ENCODE measurements around the gene CERS3.

The CERS3 gene

DNA sequence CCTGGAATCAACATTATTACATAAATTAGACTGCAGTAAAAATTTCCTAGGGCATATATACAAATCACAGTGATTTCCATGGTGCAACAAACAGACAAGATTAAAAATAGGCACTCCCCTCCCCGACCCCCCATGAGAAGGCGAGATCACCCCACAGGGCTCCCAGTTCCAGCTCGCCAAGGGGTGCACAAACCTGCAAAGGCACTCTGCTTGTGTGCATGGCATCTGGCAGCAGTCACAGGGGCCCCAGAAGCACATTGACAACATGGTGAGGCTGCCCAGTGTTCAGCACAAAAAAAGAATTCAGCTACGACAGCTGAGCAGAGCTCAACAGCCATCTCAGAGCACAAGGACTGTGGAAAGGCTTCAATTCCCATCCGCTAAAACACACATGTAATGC lies 19.2 kb upstream of the CERS3 start:
- Histone ChIP-seq H3K9ac (ENCODE audit: low read depth, low read length) (no peak overlapping the region), H3K9me3 (ENCODE audit: insufficient read depth, low read length, severe bottlenecking) (no peaks in the 10 kb centered on the region), H4K20me1 (ENCODE audit: insufficient read depth, low read length) (no peaks in the 10 kb centered on the region), H3K4me2 (ENCODE audit: insufficient read depth, low read length) (no peak overlapping the region), H2AFZ (ENCODE audit: low read depth, low read length) (no peak overlapping the region), H3K4me3 (ENCODE audit: low read depth in 1 of 2, low read length in 2 of 2) (no peak overlapping the region), H3K36me3 (ENCODE audit: insufficient read depth, low read length) (no peaks in the 10 kb centered on the region; the same call in 1 of the 2 replicates), H3K79me2 (ENCODE audit: insufficient read depth, low read length) (no peaks in the 10 kb centered on the region), H3K27me3 (ENCODE audit: insufficient read depth, low read length, poor library complexity) (no peaks in the 10 kb centered on the region), H3K4me1 (ENCODE audit: insufficient read depth, low read length) (no peaks in the 10 kb centered on the region), H3K27ac (ENCODE audit: low read length) (no peak overlapping the region)
- no peak for ATAC-seq (ENCODE audit: insufficient read depth, low read depth)
- DNase-seq, result no peak
- TF ChIP-seq EZH2 (IDR thresholded peaks at IDR 0.05; ENCODE audit: borderline replicate concordance, low read depth, low read length, severe bottlenecking), result no peak
- TF ChIP-seq, protein P1, sequence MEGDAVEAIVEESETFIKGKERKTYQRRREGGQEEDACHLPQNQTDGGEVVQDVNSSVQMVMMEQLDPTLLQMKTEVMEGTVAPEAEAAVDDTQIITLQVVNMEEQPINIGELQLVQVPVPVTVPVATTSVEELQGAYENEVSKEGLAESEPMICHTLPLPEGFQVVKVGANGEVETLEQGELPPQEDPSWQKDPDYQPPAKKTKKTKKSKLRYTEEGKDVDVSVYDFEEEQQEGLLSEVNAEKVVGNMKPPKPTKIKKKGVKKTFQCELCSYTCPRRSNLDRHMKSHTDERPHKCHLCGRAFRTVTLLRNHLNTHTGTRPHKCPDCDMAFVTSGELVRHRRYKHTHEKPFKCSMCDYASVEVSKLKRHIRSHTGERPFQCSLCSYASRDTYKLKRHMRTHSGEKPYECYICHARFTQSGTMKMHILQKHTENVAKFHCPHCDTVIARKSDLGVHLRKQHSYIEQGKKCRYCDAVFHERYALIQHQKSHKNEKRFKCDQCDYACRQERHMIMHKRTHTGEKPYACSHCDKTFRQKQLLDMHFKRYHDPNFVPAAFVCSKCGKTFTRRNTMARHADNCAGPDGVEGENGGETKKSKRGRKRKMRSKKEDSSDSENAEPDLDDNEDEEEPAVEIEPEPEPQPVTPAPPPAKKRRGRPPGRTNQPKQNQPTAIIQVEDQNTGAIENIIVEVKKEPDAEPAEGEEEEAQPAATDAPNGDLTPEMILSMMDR (IDR thresholded peaks at IDR 0.05; ENCODE audit: borderline replicate concordance, extremely low read depth, low read length, poor library complexity, severe bottlenecking), result no peak

DNA sequence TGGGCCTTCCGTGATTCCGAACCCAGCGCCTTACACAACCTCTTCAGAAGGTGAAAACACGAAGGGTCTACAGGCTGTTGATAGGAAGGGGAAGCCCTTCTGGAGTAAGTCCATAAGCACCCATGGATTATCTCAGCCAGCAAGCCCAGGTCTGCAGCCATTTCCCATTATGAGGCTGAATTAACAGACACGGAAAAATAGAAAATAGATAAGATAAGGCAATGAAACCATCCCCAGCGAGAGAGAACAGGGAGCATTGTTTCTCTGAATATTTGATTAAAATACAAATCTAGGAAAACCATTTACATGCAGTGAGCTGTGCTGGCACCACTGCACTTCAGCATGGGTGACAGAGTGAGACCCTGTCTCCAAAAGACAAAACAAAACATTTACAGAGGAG lies 16.2 kb upstream of the CERS3 start:
- Histone ChIP-seq H3K36me3 (ENCODE audit: insufficient read depth, low read length) (no peaks in the 10 kb centered on the region), H3K27me3 (ENCODE audit: insufficient read depth, low read length, poor library complexity) (no peaks in the 10 kb centered on the region), H3K27ac (ENCODE audit: low read length) (no peak overlapping the region), H3K79me2 (ENCODE audit: insufficient read depth, low read length) (no peaks in the 10 kb centered on the region), H3K4me3 (ENCODE audit: low read depth in 1 of 2, low read length in 2 of 2) (no peak overlapping the region), H3K9ac (ENCODE audit: low read depth, low read length) (no peak overlapping the region), H2AFZ (ENCODE audit: low read depth, low read length) (no peak overlapping the region), H3K9me3 (ENCODE audit: insufficient read depth, low read length, severe bottlenecking) (no peaks in the 10 kb centered on the region), H4K20me1 (ENCODE audit: insufficient read depth, low read length) (no peaks in the 10 kb centered on the region), H3K4me2 (ENCODE audit: insufficient read depth, low read length) (no peak overlapping the region), H3K4me1 (ENCODE audit: insufficient read depth, low read length) (no peaks in the 10 kb centered on the region)
- TF ChIP-seq, protein P1 (IDR thresholded peaks at IDR 0.05; ENCODE audit: borderline replicate concordance, extremely low read depth, low read length, poor library complexity, severe bottlenecking), result no peak
- no peak for TF ChIP-seq EZH2 (IDR thresholded peaks at IDR 0.05; ENCODE audit: borderline replicate concordance, low read depth, low read length, severe bottlenecking)
- DNase-seq (no peak), ATAC-seq (ENCODE audit: insufficient read depth, low read depth) (no peak)

- H3K9me3 ChIP-seq (ENCODE audit: insufficient read depth, low read length, severe bottlenecking), result no peaks in the 10 kb centered on the region
- ATAC-seq (ENCODE audit: insufficient read depth, low read depth) (no peak), DNase-seq (no peak)
- H3K9ac ChIP-seq (ENCODE audit: low read depth, low read length), result no peak overlapping the region
- H4K20me1 ChIP-seq (ENCODE audit: insufficient read depth, low read length), result no peaks in the 10 kb centered on the region
- no peaks in the 10 kb centered on the region for H3K36me3 ChIP-seq (ENCODE audit: insufficient read depth, low read length)
- H3K27me3 ChIP-seq (ENCODE audit: insufficient read depth, low read length, poor library complexity), result no peaks in the 10 kb centered on the region
- no peaks in the 10 kb centered on the region for H3K4me1 ChIP-seq (ENCODE audit: insufficient read depth, low read length)
- H3K4me2 ChIP-seq (ENCODE audit: insufficient read depth, low read length), result no peak overlapping the region
- H3K79me2 ChIP-seq (ENCODE audit: insufficient read depth, low read length), result no peaks in the 10 kb centered on the region
- no peak overlapping the region for H3K27ac ChIP-seq (ENCODE audit: low read length)
- no peak for TF ChIP-seq EZH2 (IDR thresholded peaks at IDR 0.05; ENCODE audit: borderline replicate concordance, low read depth, low read length, severe bottlenecking)
- TF ChIP-seq, protein P1 (IDR thresholded peaks at IDR 0.05; ENCODE audit: borderline replicate concordance, extremely low read depth, low read length, poor library complexity, severe bottlenecking), result no peak
- no peak overlapping the region for H3K4me3 ChIP-seq (ENCODE audit: low read depth in 1 of 2, low read length in 2 of 2)
- no peak overlapping the region for H2AFZ ChIP-seq (ENCODE audit: low read depth, low read length)
Measured at GRCh38 chr15:100544338-100544841, 15.6 kb upstream of the CERS3 start.

GRCh38 chr15:100542290-100542689 lies 13.5 kb upstream of the CERS3 start:
- Histone ChIP-seq H3K9ac (ENCODE audit: low read depth, low read length) (no peak overlapping the region), H3K79me2 (ENCODE audit: insufficient read depth, low read length) (no peaks in the 10 kb centered on the region), H3K27me3 (ENCODE audit: insufficient read depth, low read length, poor library complexity) (no peaks in the 10 kb centered on the region), H3K36me3 (ENCODE audit: insufficient read depth, low read length) (no peaks in the 10 kb centered on the region), H3K4me1 (ENCODE audit: insufficient read depth, low read length) (no peaks in the 10 kb centered on the region), H4K20me1 (ENCODE audit: insufficient read depth, low read length) (no peaks in the 10 kb centered on the region), H3K4me3 (ENCODE audit: low read depth in 1 of 2, low read length in 2 of 2) (no peak overlapping the region), H3K27ac (ENCODE audit: low read length) (no peak overlapping the region), H3K9me3 (ENCODE audit: insufficient read depth, low read length, severe bottlenecking) (no peaks in the 10 kb centered on the region), H3K4me2 (ENCODE audit: insufficient read depth, low read length) (no peak overlapping the region), H2AFZ (ENCODE audit: low read depth, low read length) (no peak overlapping the region)
- no peak for DNase-seq
- no peak for ATAC-seq (ENCODE audit: insufficient read depth, low read depth)
- TF ChIP-seq, protein P1 (IDR thresholded peaks at IDR 0.05; ENCODE audit: borderline replicate concordance, extremely low read depth, low read length, poor library complexity, severe bottlenecking), result no peak
- TF ChIP-seq EZH2 (IDR thresholded peaks at IDR 0.05; ENCODE audit: borderline replicate concordance, low read depth, low read length, severe bottlenecking), result no peak

All from DND-41 (cell line).